ENCODE measurements around the gene IL1RAPL1.

Gene IL1RAPL1

GRCh38 chrX:29535212-29536162 lies 948.2 kb downstream of the IL1RAPL1 start:
- no peak for DNase-seq (ENCODE audit: low read depth)

GRCh38 chrX:29541038-29541437 lies 953.8 kb downstream of the IL1RAPL1 start:
- no peak for DNase-seq (ENCODE audit: low read depth)

GRCh38 chrX:29542152-29542551 lies 954.9 kb downstream of the IL1RAPL1 start:
- no peak for DNase-seq (ENCODE audit: low read depth)

- DNase-seq (ENCODE audit: low read depth): no peak
Observed at GRCh38 chrX:29545878-29546277, 958.6 kb downstream of the IL1RAPL1 start.

GRCh38 chrX:29547877-29548276 lies 960.6 kb downstream of the IL1RAPL1 start:
- no peak for DNase-seq (ENCODE audit: low read depth)

GRCh38 chrX:29553542-29553941 lies 966.3 kb downstream of the IL1RAPL1 start:
- DNase-seq (ENCODE audit: low read depth): no peak

- DNase-seq (ENCODE audit: low read depth): no peak
Observed at GRCh38 chrX:29555465-29556091, 968.3 kb downstream of the IL1RAPL1 start.

GRCh38 chrX:29560065-29560464 lies 972.8 kb downstream of the IL1RAPL1 start:
- no peak for DNase-seq (ENCODE audit: low read depth)

- no peak for DNase-seq (ENCODE audit: low read depth)
Observed at GRCh38 chrX:29561417-29561816, 974.2 kb downstream of the IL1RAPL1 start.

- no peak for DNase-seq (ENCODE audit: low read depth)
Observed at GRCh38 chrX:29580560-29580959, 993.3 kb downstream of the IL1RAPL1 start.

- no peak for DNase-seq (ENCODE audit: low read depth)
Observed at GRCh38 chrX:29581223-29581622, 994.0 kb downstream of the IL1RAPL1 start.

GRCh38 chrX:29587107-29587506 lies 999.9 kb downstream of the IL1RAPL1 start:
- no peak for DNase-seq (ENCODE audit: low read depth)

- no peak for DNase-seq (ENCODE audit: low read depth)
Observed at GRCh38 chrX:29590921-29591320, 1003.7 kb downstream of the IL1RAPL1 start.

- no peak for DNase-seq (ENCODE audit: low read depth)
Observed at GRCh38 chrX:29604381-29604780, 1017.1 kb downstream of the IL1RAPL1 start.

- no peak for DNase-seq (ENCODE audit: low read depth)
Observed at GRCh38 chrX:29617276-29617675, 1030.0 kb downstream of the IL1RAPL1 start.

- DNase-seq (ENCODE audit: low read depth): no peak
Observed at GRCh38 chrX:29617725-29618124, 1030.5 kb downstream of the IL1RAPL1 start.

- DNase-seq (ENCODE audit: low read depth): no peak
Observed at GRCh38 chrX:29627833-29628232, 1040.6 kb downstream of the IL1RAPL1 start.

- no peak for DNase-seq (ENCODE audit: low read depth)
Observed at GRCh38 chrX:29634516-29634915, 1047.3 kb downstream of the IL1RAPL1 start.

- DNase-seq (ENCODE audit: low read depth): no peak
Observed at GRCh38 chrX:29636331-29636730, 1049.1 kb downstream of the IL1RAPL1 start.

- no peak for DNase-seq (ENCODE audit: low read depth)
Observed at GRCh38 chrX:29640106-29640505, 1052.9 kb downstream of the IL1RAPL1 start.

- DNase-seq (ENCODE audit: low read depth): no peak
Observed at GRCh38 chrX:29641461-29641860, 1054.2 kb downstream of the IL1RAPL1 start.

- no peak for DNase-seq (ENCODE audit: low read depth)
Observed at GRCh38 chrX:29643181-29643580, 1055.9 kb downstream of the IL1RAPL1 start.

- DNase-seq (ENCODE audit: low read depth): no peak
Observed at GRCh38 chrX:29648161-29648560, 1060.9 kb downstream of the IL1RAPL1 start.
